Jurkat, Clone E6-1 (cell line): ENCODE measurements around the gene ANP32E.
"Not testable (repeated sequence)": the region's sequence is repeated elsewhere in the genome, so short reads cannot be mapped to it uniquely, and the experiment has no call there.

Source experiments
- DNase-seq: peaks from one replicate; pipeline ENCODE4 v3.0.0-alpha.2; 2011; ENCODE audit warnings: low read depth, low spot score
- H3K4me3 ChIP-seq: 2 replicates; pipeline ENCODE4 v1.5.1; 2011; ENCODE audit warnings: mild to moderate bottlenecking, low read length, control low read depth, moderate library complexity

Gene ANP32E

GRCh38 chr1:150224983-150225382, 10.9 kb downstream of the ANP32E start:
- DNase-seq, result no peak
- H3K4me3 ChIP-seq, result no peak overlapping the region

- no peak overlapping the region for H3K4me3 ChIP-seq
- DNase-seq, result no peak
Observed at GRCh38 chr1:150221552-150221951, 14.4 kb downstream of the ANP32E start.

- not testable (repeated sequence) for DNase-seq
Observed at GRCh38 chr1:150215855-150216254, 20.1 kb downstream of the ANP32E start.

GRCh38 chr1:150214099-150214756, 21.7 kb downstream of the ANP32E start:
- DNase-seq, H3K4me3 ChIP-seq: not testable (repeated sequence)

More at GRCh38 chr1:150215855-150216254, 20.1 kb downstream of the ANP32E start:
- not testable (repeated sequence) for H3K4me3 ChIP-seq

GRCh38 chr1:150213170-150214098, 22.5 kb downstream of the ANP32E start:
- H3K4me3 ChIP-seq, result peak overlapping the region; percentile 28; the same call in 1 of the 2 replicates
- DNase-seq, result peak; percentile 68

- H3K4me3 ChIP-seq, result no peak overlapping the region
- DNase-seq, result no peak
Observed at GRCh38 chr1:150212070-150212469, 23.8 kb downstream of the ANP32E start.

DNA sequence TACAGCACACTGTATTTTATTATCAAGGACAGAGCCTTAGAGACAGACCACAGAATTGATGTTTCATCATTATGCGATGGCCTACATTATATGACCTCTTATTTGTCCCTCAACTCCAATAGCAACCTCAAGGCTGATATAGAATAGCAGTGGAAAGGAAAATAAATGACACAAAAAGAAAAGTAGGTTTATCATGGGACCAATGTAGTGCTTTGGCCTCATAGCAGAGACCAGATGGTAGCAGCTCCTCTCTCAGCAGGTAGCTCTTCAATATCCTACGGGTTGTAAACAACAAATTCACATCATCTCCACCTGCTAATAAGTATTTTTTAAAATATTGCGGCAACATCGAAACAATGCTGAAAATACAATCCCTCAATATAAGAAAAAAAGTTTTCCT, 25.2 kb downstream of the ANP32E start:
- no peak for DNase-seq
- no peak overlapping the region for H3K4me3 ChIP-seq

DNA sequence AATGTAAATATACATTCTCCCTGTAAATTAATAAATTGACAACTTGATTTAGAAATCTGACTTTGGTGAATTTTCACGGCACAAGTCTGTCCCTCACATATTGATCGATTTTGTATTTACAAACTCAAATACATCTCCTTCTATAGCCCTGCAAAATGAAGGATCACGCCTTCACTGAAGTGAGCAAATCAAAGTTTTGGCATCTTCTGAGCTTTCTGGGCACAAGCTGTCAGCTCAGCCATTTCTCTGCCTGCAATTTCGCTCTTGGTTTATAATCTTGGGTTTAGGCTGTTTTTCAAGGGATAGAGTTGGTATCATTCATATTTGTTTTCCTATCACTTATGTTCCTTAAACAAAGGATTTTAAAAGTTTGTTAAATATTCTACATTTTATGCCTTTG, 25.8 kb downstream of the ANP32E start:
- no peak for DNase-seq
- H3K4me3 ChIP-seq, result no peak overlapping the region

- not testable (repeated sequence) for DNase-seq, H3K4me3 ChIP-seq
Observed at GRCh38 chr1:150208460-150208859, 27.5 kb downstream of the ANP32E start.

- DNase-seq, result no peak
- no peak overlapping the region for H3K4me3 ChIP-seq
Observed at GRCh38 chr1:150207281-150207971, 28.5 kb downstream of the ANP32E start.

GRCh38 chr1:150196417-150196816, 39.5 kb downstream of the ANP32E start:
- no peak for DNase-seq
- no peak overlapping the region for H3K4me3 ChIP-seq

DNA sequence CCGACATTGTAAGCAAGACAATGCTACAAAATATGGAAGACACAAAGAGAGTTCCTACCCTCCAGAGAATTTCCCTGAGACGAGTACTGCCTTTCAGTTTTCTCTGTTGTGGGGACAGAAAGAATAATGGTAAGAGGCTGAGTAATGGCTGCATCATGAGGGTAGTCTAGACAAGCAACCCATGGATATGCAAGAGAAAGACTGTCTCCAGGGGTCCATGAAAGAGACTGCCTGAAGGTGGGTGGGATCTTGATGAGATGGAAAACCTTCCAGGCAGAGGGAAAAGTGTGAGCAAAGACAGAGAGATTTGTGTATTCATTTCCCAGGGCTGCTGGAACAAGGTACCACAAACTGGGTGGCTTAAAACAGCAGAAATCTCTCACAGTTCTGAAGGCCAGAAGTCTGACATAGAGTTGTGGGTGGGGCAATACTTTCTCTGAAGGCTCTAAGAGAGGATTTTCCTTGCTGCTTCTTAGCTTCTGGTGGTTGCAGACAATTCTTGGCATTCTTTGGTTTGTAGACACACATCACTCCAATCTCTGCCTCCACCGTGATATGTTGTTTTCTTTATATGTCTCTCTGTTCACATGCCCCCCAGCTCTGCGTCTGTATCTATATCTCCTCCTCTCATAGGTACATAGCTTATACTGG, 41.4 kb downstream of the ANP32E start:
- H3K4me3 ChIP-seq, result no peak overlapping the region
- DNase-seq, result no peak

GRCh38 chr1:150192012-150192411, 43.9 kb downstream of the ANP32E start:
- DNase-seq, result no peak

DNA sequence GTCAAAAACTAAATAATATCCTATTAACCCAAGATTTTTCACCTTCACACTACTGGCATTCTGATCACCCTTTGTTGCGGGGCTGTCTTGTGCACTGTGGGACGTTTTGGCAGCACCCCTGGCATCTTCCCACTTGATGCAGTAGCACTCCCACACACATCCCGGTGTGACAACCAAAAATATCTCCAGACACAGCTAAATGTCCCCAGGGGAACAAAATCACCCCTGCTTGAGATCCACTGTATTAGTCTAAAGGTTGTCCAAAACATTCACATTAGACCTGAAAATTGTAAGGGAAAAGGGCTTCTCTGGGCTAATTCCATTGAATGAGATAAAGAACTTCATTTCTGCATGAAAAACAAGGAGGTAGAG, 48.4 kb downstream of the ANP32E start:
- H3K4me3 ChIP-seq, result no peak overlapping the region
- no peak for DNase-seq

More at GRCh38 chr1:150192012-150192411, 43.9 kb downstream of the ANP32E start:
- no peak overlapping the region for H3K4me3 ChIP-seq

DNA sequence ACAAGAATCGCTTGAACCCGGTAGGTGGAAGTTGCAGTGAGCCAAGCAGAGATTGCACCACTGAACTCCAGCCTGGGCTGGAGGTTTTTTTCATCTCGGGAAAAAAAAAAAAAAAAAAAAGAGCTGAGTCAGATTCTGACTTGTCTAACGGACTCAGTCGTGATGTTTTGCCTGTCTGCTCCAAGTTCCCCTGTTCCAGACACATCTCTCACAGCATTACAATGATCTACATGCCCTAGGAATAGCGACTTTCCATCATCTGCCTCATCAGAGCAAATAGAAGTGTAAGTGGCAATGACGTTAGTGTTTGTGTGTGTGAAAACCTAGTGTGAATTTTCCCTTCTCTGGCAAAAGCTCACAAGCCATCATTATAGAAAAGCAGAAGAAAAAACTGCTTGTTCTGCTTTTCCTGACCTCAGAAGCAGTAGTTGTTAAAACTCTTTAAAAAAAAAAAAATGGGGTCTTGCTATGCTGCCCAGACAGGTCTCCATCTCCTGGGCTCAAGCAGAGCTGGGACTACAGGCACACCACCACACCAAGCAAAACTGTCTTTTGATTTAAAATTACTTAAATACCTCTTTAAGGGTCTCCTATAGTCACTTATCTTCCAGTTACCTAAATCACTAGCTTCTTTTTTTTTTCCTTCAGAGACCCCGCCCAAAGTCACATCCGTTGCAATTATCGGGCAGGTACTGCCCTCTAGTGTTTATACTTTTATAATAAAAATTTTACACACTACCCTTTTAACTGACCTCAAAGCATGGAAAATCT, 48.9 kb downstream of the ANP32E start:
- DNase-seq, result peak; percentile 54
- no peak overlapping the region for H3K4me3 ChIP-seq

- not testable (repeated sequence) for H3K4me3 ChIP-seq, DNase-seq
Observed at GRCh38 chr1:150186438-150186788, 49.5 kb downstream of the ANP32E start.

- DNase-seq, result no peak
Observed at GRCh38 chr1:150185481-150185880, 50.4 kb downstream of the ANP32E start.

DNA sequence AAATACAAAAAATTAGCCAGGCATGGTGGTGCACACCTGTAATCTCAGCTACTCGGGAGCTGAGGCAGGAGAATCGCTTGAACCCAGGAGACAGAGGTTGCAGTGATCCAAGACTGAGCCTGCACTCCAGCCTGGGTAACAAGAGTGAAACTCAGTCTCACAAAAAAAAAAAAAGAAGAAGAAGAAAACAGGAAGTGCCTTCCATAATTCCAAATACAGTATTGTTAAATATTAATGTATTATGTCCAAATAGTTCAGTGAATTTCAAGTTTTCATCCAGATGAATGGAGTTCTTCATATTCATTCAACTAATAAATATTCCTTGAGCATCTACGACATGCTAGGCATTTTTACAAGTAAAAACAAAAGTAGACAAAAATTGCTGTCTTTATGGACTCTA, 52.9 kb downstream of the ANP32E start:
- H3K4me3 ChIP-seq, result no peak overlapping the region
- no peak for DNase-seq

More at GRCh38 chr1:150185481-150185880, 50.4 kb downstream of the ANP32E start:
- H3K4me3 ChIP-seq, result no peak overlapping the region

- H3K4me3 ChIP-seq, result no peak overlapping the region
- DNase-seq, result no peak
Observed at GRCh38 chr1:150182247-150182646, 53.7 kb downstream of the ANP32E start.
